Ascending aorta (tissue), 2 donors: ENCODE data around the gene SYT14. TPM values are rescaled to one million over a fixed set of nuclear protein-coding genes. Genes with fewer than 3 reads are reported as not detected.

ENCODE experiments used
- DNase-seq, 2 donors: peaks; one replicate each; pipeline ENCODE4 v3.0.0-alpha.2; 2019; ENCODE audit warnings: low spot score in 2 of 2
- H3K27ac ChIP-seq, 2 donors: fragments of 200-600 bp; sonication (generic); one replicate each; pipeline ENCODE4 v1.5.1; 2016 to 2017; ENCODE audit warnings: mild to moderate bottlenecking in 1 of 2
- H3K27me3 ChIP-seq: fragments of 200-600 bp; sonication (generic); one replicate; pipeline ENCODE4 v1.5.1; 2017
- H3K36me3 ChIP-seq, 2 donors: fragments of 200-600 bp; sonication (generic); one replicate each; pipeline ENCODE4 v1.5.1; 2016
- H3K4me1 ChIP-seq, 2 donors: fragments of 200-600 bp; sonication (generic); one replicate each; pipeline ENCODE4 v1.5.1; 2016 to 2017; ENCODE audit warnings: mild to moderate bottlenecking in 1 of 2
- H3K4me3 ChIP-seq, 2 donors: fragments of 200-600 bp; sonication (generic); one replicate each; pipeline ENCODE4 v1.5.1; 2016 to 2017; ENCODE audit warnings: mild to moderate bottlenecking in 1 of 2
- H3K9me3 ChIP-seq, 2 donors: fragments of 200-600 bp; sonication (generic); one replicate each; pipeline ENCODE4 v1.5.1; 2016
- CTCF ChIP-seq, 3 experiments: fragments of 200-600 bp in 2 of 3; fragments of 450-650 bp in 1 of 3; sonication (generic) in 2 of 3; IDR thresholded peaks; one replicate each; pipeline ENCODE4 v1.5.1; 2016 to 2019; ENCODE audit warnings: antibody characterized with exemption in 3 of 3, mild to moderate bottlenecking in 1 of 3, moderate library complexity in 1 of 3
- intact Hi-C: fragments of 100-400 bp; cut with DNase I; formaldehyde crosslinking; loops from one replicate; pipeline ENCODE4 v1.15.1; 2023
- total RNA-seq: library from RNA; depleted of rRNA; stranded (reverse); fragments of >200 nt; gene quantifications from one replicate; pipeline ENCODE4 v1.1.0, GENCODE V29; 2016

Gene SYT14
- total RNA-seq, 1 donor from 2014 or later: not detected

- H3K27ac ChIP-seq: no peak overlapping the region
- no peaks in the 10 kb centered on the region for H3K9me3 ChIP-seq
- no peaks in the 10 kb centered on the region for H3K36me3 ChIP-seq
- intact Hi-C loops: no loop called here
- no peak for TF ChIP-seq CTCF (IDR thresholded peaks at IDR 0.05)
- H3K27me3 ChIP-seq: no peaks in the 10 kb centered on the region
- no peaks in the 10 kb centered on the region for H3K4me1 ChIP-seq
- DNase-seq: no peak
- no peak overlapping the region for H3K4me3 ChIP-seq
Observed at GRCh38 chr1:210010161-210010560, 72.1 kb downstream of the SYT14 start.

- no peaks in the 10 kb centered on the region for H3K27me3 ChIP-seq
- no peak overlapping the region for H3K27ac ChIP-seq
- H3K4me3 ChIP-seq: no peak overlapping the region
- intact Hi-C loops: no loop called here
- H3K4me1 ChIP-seq: no peaks in the 10 kb centered on the region
- no peak for TF ChIP-seq CTCF (IDR thresholded peaks at IDR 0.05)
- H3K9me3 ChIP-seq: no peaks in the 10 kb centered on the region
- no peaks in the 10 kb centered on the region for H3K36me3 ChIP-seq
- DNase-seq: no peak
Observed at GRCh38 chr1:210021145-210021860, 83.3 kb downstream of the SYT14 start.

GRCh38 chr1:210022044-210022443 is 84.0 kb downstream of the SYT14 start:
- Histone ChIP-seq H3K9me3 (no peaks in the 10 kb centered on the region), H3K4me1 (no peaks in the 10 kb centered on the region), H3K27me3 (no peaks in the 10 kb centered on the region), H3K36me3 (no peaks in the 10 kb centered on the region), H3K4me3 (no peak overlapping the region), H3K27ac (no peak overlapping the region)
- no peak for DNase-seq
- intact Hi-C loops: no loop called here
- TF ChIP-seq CTCF (IDR thresholded peaks at IDR 0.05): no peak

GRCh38 chr1:210024282-210024681 is 86.3 kb downstream of the SYT14 start:
- H3K36me3 ChIP-seq: no peaks in the 10 kb centered on the region
- TF ChIP-seq CTCF (IDR thresholded peaks at IDR 0.05): no peak
- no peak for DNase-seq
- no peaks in the 10 kb centered on the region for H3K4me1 ChIP-seq
- H3K4me3 ChIP-seq: no peak overlapping the region
- H3K27ac ChIP-seq: no peak overlapping the region
- H3K9me3 ChIP-seq: no peaks in the 10 kb centered on the region
- intact Hi-C loops: no loop called here
- no peaks in the 10 kb centered on the region for H3K27me3 ChIP-seq

- no peak overlapping the region for H3K4me3 ChIP-seq
- H3K4me1 ChIP-seq: no peaks in the 10 kb centered on the region
- TF ChIP-seq CTCF (IDR thresholded peaks at IDR 0.05): no peak
- H3K36me3 ChIP-seq: no peaks in the 10 kb centered on the region
- DNase-seq: no peak
- intact Hi-C loops: no loop called here
- no peaks in the 10 kb centered on the region for H3K9me3 ChIP-seq
- H3K27ac ChIP-seq: no peak overlapping the region
- H3K27me3 ChIP-seq: no peaks in the 10 kb centered on the region
Observed at GRCh38 chr1:210024996-210025395, 87.0 kb downstream of the SYT14 start.

GRCh38 chr1:210025870-210026269 is 87.9 kb downstream of the SYT14 start:
- no peaks in the 10 kb centered on the region for H3K27me3 ChIP-seq
- DNase-seq: no peak
- TF ChIP-seq CTCF (IDR thresholded peaks at IDR 0.05): no peak
- H3K27ac ChIP-seq: no peak overlapping the region
- H3K36me3 ChIP-seq: no peaks in the 10 kb centered on the region
- no peaks in the 10 kb centered on the region for H3K4me1 ChIP-seq
- intact Hi-C loops: no loop called here
- H3K9me3 ChIP-seq: no peaks in the 10 kb centered on the region
- no peak overlapping the region for H3K4me3 ChIP-seq
